Fibroblast of the aortic adventitia (primary cell): Measurements from ENCODE around the gene IQSEC1. TPM values are rescaled to one million over a fixed set of nuclear protein-coding genes. Genes with fewer than 3 reads are reported as not detected.

Source experiments
- DNase-seq: peaks from one replicate; pipeline ENCODE4 v3.0.0-alpha.2; 2010; ENCODE audit warnings: low read depth
- H3K4me3 ChIP-seq: 2 replicates; pipeline ENCODE4 v1.5.1; 2011; ENCODE audit warnings: low read depth, mild to moderate bottlenecking, control low read depth, low read length, moderate library complexity
- total RNA-seq: library from RNA; depleted of rRNA; stranded (reverse); fragments of >200 nt; gene quantifications from 2 replicates; pipeline ENCODE4 v1.2.3, GENCODE V29; 2012; ENCODE audit warnings: low replicate concordance
- TF ChIP-seq, protein P1 (sequence below): IDR thresholded peaks from 2 replicates; pipeline ENCODE4 v1.5.1; 2011; ENCODE audit warnings: mild to moderate bottlenecking, low read length, control low read depth, inconsistent platforms; ENCODE audit not compliant: insufficient read depth

IQSEC1 gene
- total RNA-seq, 1 donor: 15.9 TPM

DNA sequence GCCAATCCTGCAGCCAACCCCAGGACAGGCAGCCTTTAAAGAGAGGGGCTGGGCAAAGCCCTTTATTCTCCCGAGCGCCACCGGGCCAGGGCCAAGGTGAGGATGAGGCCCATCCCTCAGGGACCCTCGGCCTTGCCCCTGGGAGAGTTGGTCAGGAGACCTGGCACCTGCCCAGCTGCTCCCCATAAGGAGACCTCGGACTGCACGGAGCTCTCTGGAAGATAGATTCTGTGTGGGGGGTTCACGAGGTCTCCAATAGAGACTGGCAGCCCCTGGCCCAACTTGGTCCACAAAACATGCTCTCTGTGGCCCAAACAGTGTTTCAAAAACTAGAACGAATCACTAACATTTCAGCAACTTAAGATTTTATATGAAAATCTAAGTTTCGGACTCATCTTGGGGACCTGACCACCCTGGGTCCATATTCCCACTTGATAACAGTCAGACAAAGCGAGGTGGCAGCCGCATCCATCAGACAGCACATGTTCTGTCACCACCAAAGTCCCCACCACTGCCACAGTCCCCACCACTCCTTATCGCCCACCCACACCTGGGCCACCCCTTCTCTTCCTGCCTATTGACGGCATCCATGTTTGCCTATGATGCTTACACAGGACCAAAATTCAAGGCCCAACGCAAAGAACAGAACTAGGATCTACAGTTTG lies 117.4 kb downstream of the IQSEC1 start:
- no peak overlapping the region for H3K4me3 ChIP-seq
- TF ChIP-seq, protein P1, sequence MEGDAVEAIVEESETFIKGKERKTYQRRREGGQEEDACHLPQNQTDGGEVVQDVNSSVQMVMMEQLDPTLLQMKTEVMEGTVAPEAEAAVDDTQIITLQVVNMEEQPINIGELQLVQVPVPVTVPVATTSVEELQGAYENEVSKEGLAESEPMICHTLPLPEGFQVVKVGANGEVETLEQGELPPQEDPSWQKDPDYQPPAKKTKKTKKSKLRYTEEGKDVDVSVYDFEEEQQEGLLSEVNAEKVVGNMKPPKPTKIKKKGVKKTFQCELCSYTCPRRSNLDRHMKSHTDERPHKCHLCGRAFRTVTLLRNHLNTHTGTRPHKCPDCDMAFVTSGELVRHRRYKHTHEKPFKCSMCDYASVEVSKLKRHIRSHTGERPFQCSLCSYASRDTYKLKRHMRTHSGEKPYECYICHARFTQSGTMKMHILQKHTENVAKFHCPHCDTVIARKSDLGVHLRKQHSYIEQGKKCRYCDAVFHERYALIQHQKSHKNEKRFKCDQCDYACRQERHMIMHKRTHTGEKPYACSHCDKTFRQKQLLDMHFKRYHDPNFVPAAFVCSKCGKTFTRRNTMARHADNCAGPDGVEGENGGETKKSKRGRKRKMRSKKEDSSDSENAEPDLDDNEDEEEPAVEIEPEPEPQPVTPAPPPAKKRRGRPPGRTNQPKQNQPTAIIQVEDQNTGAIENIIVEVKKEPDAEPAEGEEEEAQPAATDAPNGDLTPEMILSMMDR: no peak
- no peak for DNase-seq

DNA sequence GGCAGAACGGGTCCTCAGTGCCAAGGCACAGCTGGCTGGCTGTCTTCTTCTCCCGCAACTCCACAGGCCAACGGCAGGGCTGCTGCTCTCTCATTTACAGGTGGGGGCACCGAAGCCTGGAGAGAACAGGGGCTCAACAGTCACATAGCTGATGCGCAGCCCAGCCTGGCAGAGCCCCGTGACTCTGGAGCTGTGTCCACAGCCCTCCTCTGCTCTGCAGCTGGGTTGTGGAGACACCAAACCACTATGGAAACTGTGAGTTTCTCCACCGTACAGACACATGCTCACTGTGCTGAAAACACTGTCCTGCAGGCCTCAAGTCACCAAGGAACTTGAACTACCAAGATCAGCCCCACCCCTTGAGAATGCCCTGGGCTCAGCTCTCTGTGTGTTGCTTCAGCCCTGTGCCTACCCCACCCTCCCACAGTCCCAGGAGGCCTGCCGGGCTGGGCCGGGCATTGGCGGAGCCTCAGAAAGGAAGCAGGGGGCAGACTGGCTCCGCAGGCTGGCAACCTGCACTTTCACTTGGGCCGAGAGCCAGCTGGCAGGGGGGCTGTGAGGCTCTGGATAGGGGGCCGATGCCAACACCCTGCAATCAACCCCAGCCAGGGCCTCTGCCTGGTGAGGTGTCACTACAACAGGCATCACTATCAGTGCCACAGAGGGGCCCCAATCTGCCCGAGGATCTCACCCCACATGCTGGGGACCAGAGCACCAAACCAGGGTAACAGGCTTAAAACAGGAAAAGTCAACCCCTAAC lies 118.2 kb downstream of the IQSEC1 start:
- DNase-seq: peak; percentile 34
- TF ChIP-seq, protein P1: no peak
- no peak overlapping the region for H3K4me3 ChIP-seq

DNA sequence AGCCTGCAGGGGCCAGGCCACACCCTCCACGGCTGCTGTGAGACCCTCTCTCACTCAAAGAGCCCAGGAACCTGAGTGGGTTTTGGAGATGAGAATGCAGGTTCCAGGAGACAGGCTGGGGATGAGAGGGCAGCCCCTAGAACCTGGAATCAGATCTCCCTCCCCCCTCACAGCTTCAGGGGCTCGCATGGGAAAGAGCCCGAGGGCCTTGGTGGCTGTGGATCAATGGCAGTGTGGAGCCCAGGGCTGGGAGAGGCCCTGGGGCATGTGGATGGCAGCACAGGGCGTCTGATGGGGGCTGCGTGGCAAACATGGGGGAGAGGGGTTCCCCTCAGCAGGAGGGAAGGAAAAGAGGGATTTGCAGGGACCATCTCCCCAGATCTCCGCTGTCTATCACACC lies 119.0 kb downstream of the IQSEC1 start:
- no peak for DNase-seq
- TF ChIP-seq, protein P1: no peak
- no peak overlapping the region for H3K4me3 ChIP-seq

DNA sequence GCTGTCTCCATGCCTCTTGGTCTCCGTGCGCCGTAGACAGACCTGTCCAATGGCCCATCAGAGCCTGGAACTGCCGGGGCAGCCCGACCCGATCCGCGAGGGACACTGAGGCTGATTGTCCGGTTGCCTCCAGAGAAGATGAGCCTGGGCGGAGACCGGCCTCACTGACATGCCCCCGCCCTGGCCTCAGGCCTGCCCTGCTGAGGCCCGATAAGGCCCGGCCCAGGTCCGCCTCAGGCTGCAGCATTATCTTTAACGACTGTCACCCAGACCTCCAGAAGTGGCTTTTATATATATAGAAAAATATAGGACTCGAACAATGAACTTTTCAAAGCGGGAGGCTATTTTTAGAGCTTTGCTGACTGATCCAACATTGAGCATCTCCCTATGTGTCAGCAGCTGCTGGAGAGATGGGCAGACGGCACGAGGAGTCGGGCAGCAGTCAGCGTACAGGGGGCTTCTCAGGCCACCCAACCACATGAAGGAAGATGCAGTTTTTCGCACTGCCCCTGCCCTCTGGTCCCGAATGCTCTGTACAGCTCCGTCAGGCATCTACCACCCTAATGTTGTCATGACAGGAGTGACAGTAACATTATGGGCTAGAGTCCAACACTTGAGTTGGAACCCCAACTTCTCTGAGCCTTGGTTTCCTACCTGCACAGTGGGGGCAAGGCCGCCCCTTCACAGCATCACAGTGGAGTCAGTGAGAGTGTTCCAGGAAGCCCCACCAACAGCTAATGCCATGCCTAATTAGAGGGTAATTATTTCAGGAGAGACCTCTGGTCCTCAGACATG lies 119.8 kb downstream of the IQSEC1 start:
- DNase-seq: no peak

DNA sequence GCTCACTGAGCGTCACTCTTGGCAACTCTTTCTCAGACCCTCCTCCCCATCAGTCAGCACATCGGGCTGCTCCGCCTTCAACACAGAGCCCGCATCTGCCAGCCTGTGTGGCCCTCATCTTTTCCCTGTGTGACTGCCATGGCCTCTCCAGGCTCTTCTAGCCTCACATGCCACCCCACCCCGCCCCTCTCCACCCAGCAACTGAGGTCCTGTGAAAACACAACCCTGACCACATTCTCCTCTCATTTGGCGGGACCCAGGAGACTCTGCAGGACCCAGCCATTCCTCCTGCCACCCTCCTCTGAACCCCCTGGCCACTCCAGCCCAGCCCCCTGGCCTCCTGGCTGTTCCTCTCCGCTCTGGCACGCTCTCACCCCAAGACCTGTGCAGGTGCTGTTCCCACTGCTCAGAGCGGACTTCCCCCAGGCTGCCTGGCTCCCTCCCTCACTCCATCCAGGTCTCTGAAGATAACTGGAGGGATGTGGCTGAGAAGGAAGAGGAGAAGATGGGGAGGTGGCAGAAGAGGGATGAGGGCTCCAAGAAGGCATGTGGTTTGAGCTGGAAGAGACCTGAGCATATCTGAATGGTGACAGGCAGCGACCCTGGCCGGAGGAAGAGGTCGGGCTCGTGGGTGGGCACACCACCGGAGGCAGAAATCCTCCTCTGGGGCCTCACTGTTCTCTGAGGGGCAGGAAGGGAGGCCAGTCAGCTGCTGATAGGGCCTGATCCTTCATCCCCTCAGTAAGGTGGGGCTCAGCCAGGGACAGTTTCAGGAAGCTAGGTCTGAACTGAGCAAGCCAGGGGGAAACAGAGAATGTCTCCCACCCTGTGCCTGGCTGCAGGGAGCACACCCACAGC lies 120.7 kb downstream of the IQSEC1 start:
- DNase-seq: no peak
- TF ChIP-seq, protein P1: no peak
- no peak overlapping the region for H3K4me3 ChIP-seq

More for the DNA sequence above, 119.8 kb downstream of the IQSEC1 start:
- TF ChIP-seq, protein P1: no peak
- H3K4me3 ChIP-seq: no peak overlapping the region
